K562 treated with DMSO at 1 percent for 12 hours (cell line): ENCODE results near the gene THTPA. TPM values are rescaled to one million over a fixed set of nuclear protein-coding genes. Genes with fewer than 3 reads are reported as not detected.

ENCODE experiments used
- total RNA-seq: library from RNA; unstranded; fragments of 300-600 nt; gene quantifications from 2 replicates; pipeline ENCODE4 v1.2.3, GENCODE V29; 2022; ENCODE audit not compliant: insufficient read depth

THTPA gene, protein sequence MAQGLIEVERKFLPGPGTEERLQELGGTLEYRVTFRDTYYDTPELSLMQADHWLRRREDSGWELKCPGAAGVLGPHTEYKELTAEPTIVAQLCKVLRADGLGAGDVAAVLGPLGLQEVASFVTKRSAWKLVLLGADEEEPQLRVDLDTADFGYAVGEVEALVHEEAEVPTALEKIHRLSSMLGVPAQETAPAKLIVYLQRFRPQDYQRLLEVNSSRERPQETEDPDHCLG
- total RNA-seq = 1.8 and 3.7 TPM in 2 replicates

DNA sequence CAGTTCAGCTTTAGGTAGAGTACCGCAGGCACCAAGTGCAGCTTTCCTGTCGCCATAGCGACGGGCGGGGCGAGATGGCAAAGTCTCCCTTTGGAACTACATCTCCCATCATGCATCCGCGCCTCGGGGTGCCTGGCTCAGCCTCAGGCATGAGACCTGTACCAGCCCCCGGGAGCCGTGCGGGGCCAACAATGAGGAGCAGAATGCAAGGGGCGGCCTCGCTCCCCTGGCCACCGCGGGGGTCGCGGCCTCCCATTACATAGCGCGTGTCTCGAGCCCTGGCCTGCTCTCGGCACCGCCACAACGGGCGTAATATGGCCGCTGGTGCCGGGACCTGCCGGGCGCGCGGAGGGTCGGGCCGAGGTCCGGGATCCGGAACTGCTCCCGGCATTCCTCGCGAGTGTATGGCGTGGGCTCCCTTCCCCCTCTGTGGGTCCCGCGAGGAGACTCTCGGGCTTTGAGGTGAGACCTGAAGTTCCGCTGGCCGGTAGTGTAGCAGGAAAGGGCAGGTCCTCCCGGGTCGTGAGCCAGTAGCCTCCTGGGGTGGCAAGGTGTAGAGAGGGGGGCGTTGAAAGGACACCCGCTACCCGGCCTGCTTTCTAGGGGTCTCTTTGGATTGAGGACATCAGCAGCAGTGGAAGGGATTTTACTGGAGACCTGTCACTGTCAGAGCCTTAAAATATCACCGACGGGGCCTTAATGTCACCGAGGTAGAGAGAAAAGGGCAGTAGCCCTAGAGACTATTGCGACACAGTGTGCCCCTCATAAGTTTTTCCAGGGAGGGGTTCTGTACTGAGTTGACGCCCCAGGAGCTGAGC, at the start of gene THTPA:
THTPA (plus strand) TSS at position 390 of the 818 bp plus-strand sequence. CDS start 487 bp downstream, outside the sequence.

DNA sequence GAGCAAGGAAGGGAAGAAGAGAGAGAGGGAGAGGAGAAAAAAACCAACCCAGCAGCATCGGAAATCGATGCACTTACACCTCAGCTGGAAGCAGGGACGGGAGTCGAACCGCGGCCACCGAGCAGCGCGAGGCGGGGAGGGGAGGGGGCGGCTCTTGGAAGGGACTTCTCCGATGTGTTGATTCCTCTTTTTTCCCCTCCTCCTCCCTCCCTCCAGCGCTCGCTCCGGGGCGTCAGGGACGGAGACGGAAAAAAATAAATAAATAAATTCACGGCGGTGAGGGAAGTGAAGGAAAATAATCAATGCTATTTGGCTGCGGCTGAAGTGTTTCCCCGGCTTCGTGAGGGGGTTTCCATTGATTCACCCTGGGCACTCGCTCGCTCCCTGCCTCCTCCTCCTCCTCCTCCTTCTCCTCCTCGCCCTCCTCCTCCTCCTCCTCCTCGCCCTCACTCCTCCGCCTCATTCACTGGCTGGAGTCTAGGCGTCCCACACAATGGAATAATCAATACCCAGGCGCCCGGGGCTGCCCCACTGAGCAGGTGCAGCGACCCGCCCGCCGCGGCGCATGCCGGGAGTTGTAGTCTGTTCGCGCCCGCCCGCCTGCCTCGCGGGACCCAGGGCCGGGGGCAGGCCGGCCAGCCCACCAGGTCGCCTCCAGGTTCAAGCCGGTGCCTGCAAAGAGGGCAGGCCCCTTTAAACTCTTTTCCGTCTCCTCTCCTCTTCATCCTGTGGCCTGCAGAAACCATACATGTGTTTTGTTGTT, 4.6 kb upstream of the THTPA start, which contains the start of gene ZFHX2:
ZFHX2 (minus strand) TSS at position 500 of the 763 bp plus-strand sequence. CDS start 16,440 bp downstream, outside the sequence.

DNA sequence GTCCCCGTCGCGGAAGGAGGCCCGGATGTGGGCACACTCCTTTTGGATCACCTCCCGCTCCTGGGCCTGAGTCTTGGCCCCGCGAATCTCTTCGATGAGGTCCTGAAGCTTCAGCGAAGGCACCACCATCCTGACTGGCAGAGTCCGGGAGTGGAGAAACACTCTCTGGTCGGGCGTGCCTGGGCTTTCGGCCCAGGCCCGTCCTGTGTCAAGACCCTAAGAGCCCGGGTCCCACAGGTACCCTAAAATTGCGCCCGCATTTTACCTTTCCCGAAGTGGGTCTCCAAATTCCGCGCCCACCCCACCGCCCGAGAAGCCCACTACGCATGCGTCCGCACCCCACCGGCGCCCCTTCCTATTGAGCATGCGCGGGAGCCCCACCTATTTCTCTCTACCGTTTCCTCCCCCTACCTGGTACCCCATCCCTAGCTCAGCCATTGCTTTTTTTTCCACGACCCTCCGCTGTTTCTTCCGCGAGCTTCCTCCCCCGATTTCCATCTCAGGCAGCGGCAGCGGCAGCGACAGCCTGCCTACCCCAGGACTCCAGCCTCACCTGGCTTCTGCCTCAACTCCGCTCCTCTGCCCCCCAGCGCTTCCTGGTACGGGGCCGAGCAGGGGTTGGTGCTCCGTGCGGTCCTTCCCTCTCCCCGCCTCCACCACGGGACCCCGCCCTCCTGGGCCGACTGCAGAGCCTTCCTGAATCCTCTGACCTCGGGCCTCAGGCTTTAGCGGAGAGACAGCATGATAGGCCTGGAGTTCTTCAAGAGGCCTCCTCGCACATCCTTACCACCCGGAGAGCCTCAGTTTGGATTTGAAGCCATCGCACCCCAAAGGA, 11.3 kb downstream of the THTPA start, which contains the start of gene AP1G2:
AP1G2 (minus strand) TSS at position 606 of the 835 bp plus-strand sequence; CDS start at position 129, 477 bp downstream.

DNA sequence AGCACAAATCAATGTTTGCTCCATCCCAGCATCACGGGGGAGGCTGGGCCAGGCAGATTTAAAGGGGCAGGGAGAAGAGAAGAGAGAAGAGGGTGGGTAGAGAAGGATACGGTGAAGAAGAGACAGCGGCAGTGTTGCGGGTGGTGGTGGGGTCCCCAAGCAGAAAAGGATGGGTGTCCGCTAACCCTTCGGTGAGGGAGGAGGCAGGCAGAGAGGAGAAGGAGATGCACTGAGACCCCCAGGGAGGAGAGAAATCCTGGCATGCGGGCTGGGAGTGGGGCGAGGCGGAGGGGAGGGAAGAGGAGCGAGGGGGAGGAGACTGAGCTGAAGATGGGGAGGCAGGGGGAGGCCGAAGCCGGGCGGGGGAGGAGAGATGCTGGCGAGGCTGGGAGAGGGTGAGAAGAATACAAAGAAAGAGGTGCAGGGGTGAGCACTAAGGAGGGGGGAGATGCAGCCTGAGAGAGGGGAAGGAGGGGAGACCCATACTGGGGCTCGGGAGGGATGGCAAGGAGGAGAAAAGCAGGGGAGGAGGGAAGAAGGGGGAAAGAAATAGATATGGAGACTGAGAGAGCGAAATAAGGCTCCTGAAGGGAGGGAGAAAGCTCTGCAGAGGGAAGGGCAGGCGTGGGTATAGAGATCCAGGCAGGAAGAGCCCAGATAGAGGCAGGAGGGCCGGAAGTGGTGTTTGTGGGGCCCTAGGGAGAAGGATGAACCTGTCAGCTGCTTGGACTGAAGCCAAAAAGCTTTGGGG, 22.7 kb downstream of the THTPA start, which contains the start of gene JPH4:
JPH4 (minus strand) TSS at position 231 of the 751 bp plus-strand sequence. CDS start 1,337 bp downstream, outside the sequence.

Other genes starting within 250 kb of the THTPA start
- 16.4 and 24.2 TPM in 2 replicates for gene BCL2L2, start 249.4 kb upstream of the THTPA start, total RNA-seq
- 78.5 and 118 TPM in 2 replicates for gene PABPN1, start 234.8 kb upstream of the THTPA start, total RNA-seq
- gene SLC22A17, start 203.4 kb upstream of the THTPA start, total RNA-seq = 0.28 and 0.58 TPM in 2 replicates
- gene EFS, start 191.1 kb upstream of the THTPA start, total RNA-seq = not detected in 2 replicates
- not detected in 2 replicates for gene IL25, start 183.5 kb upstream of the THTPA start, total RNA-seq
- gene CMTM5, start 179.2 kb upstream of the THTPA start, total RNA-seq = not detected in 2 replicates
- gene MYH6, start 148.0 kb upstream of the THTPA start, total RNA-seq = not detected in 2 replicates
- not detected in 2 replicates for gene MYH7, start 120.6 kb upstream of the THTPA start, total RNA-seq
- 30.4 and 33.4 TPM in 2 replicates for gene NGDN, start 86.6 kb upstream of the THTPA start, total RNA-seq
- not detected in 2 replicates for gene ZFHX2, start 4.5 kb upstream of the THTPA start, total RNA-seq
- 22.8 and 54.3 TPM in 2 replicates for gene AP1G2, start 11.5 kb downstream of the THTPA start, total RNA-seq
- 0.23 TPM in 1 of 2 replicates, not detected in the other for gene JPH4, start 22.5 kb downstream of the THTPA start, total RNA-seq
- 125 and 175 TPM in 2 replicates for gene DHRS2, start 80.1 kb downstream of the THTPA start, total RNA-seq